Measurements from ENCODE around the gene KCNMB2.
"Not testable (repeated sequence)": the region's sequence is repeated elsewhere in the genome, so short reads cannot be mapped to it uniquely, and the experiment has no call there.

KCNMB2 gene

GRCh38 chr3:178520451-178520850 is 15.8 kb upstream of the KCNMB2 start:
- ATAC-seq (no peak), DNase-seq (no peak)

- ATAC-seq (no peak), DNase-seq (no peak)
Measured at GRCh38 chr3:178522200-178523052, 13.8 kb upstream of the KCNMB2 start.

GRCh38 chr3:178525251-178525650 is 11.0 kb upstream of the KCNMB2 start:
- ATAC-seq (no peak), DNase-seq (no peak)

GRCh38 chr3:178526291-178526690 is 9.9 kb upstream of the KCNMB2 start:
- ATAC-seq = no peak

GRCh38 chr3:178527981-178528380 is 8.3 kb upstream of the KCNMB2 start:
- no peak for DNase-seq
- ATAC-seq = no peak

More at GRCh38 chr3:178526291-178526690, 9.9 kb upstream of the KCNMB2 start:
- DNase-seq = no peak

- DNase-seq (no peak), ATAC-seq (no peak)
Measured at GRCh38 chr3:178529606-178530225, 6.5 kb upstream of the KCNMB2 start.

GRCh38 chr3:178532476-178532875 is 3.8 kb upstream of the KCNMB2 start:
- no peak for DNase-seq
- no peak for ATAC-seq

- no peak for ATAC-seq
- no peak for DNase-seq
Measured at GRCh38 chr3:178537122-178537705, 978 bp downstream of the KCNMB2 start.

- ATAC-seq (no peak), DNase-seq (no peak)
Measured at GRCh38 chr3:178538056-178538455, 1.8 kb downstream of the KCNMB2 start.

GRCh38 chr3:178540184-178540583 is 3.9 kb downstream of the KCNMB2 start:
- no peak for ATAC-seq
- no peak for DNase-seq

GRCh38 chr3:178545337-178545736 is 9.1 kb downstream of the KCNMB2 start:
- ATAC-seq (no peak), DNase-seq (no peak)

GRCh38 chr3:178546079-178546478 is 9.8 kb downstream of the KCNMB2 start:
- ATAC-seq = no peak
- DNase-seq = no peak

GRCh38 chr3:178549426-178549825 is 13.2 kb downstream of the KCNMB2 start:
- ATAC-seq, DNase-seq: not testable (repeated sequence)

GRCh38 chr3:178551916-178552321 is 15.7 kb downstream of the KCNMB2 start:
- ATAC-seq = no peak
- no peak for DNase-seq

- no peak for DNase-seq
- ATAC-seq = no peak
Measured at GRCh38 chr3:178558637-178559036, 22.4 kb downstream of the KCNMB2 start.

GRCh38 chr3:178560759-178561158 is 24.5 kb downstream of the KCNMB2 start:
- ATAC-seq (no peak), DNase-seq (no peak)

- ATAC-seq = no peak
- no peak for DNase-seq
Measured at GRCh38 chr3:178561239-178561638, 25.0 kb downstream of the KCNMB2 start.

- DNase-seq = no peak
- no peak for ATAC-seq
Measured at GRCh38 chr3:178562143-178562946, 26.1 kb downstream of the KCNMB2 start.

- ATAC-seq = no peak
- no peak for DNase-seq
Measured at GRCh38 chr3:178562947-178563232, 26.7 kb downstream of the KCNMB2 start.

- ATAC-seq (no peak), DNase-seq (no peak)
Measured at GRCh38 chr3:178567611-178568010, 31.4 kb downstream of the KCNMB2 start.

- ATAC-seq = no peak
- no peak for DNase-seq
Measured at GRCh38 chr3:178568155-178568731, 32.0 kb downstream of the KCNMB2 start.

- DNase-seq (no peak), ATAC-seq (no peak)
Measured at GRCh38 chr3:178568911-178569310, 32.7 kb downstream of the KCNMB2 start.
